GM18951 (cell line): ENCODE data around the gene CPNE2.

Source experiments
- POLR2A ChIP-seq: IDR thresholded peaks from 4 replicates; pipeline ENCODE4 v1.6.1; 2011; ENCODE audit warnings: mild to moderate bottlenecking; ENCODE audit not compliant: insufficient read length, insufficient read depth; ENCODE audit errors: extremely low read depth
- in situ Hi-C: fragments of 300-500 bp; cut with MboI; formaldehyde crosslinking; loops from one replicate; pipeline ENCODE4 v1.12.0; 2022; ENCODE audit warnings: low sequenced_read_pairs, mixed read lengths, inconsistent platforms; ENCODE audit not compliant: unreplicated experiment

CPNE2 gene

GRCh38 chr16:57091975-57092785, at the start of gene CPNE2:
TSS of gene CPNE2 (plus strand) at chr16:57092583. CDS start at chr16:57110743, 18,160 bp downstream.
- no peak for TF ChIP-seq POLR2A
- in situ Hi-C loops, result loop anchor here (5.0 to 25.0 kb wide), 2 partner anchors 75 to 320 kb away; partner anchors contain the start of gene CCL17

DNA sequence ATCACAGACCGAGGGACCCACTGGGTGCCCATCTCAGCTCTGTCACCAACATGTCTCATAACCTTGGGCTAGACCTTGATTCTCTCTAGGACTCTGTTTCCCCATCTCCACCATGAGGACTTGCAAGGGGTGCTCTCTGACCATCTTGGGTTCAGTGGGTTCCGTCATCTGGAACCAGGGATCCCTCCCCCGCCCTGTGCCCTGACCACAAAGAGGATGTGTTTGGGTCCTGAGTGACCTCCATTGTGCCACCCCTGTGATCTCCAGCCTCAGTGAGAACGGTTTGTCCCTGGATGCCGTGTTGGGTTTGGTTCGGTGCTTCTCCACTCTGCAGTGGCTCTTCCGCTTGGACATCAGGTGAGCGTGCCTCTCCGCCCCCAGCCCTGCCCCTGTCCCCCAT, 49.1 kb upstream of the CPNE2 start:
- no peak for TF ChIP-seq POLR2A
- in situ Hi-C loops, result no loop called here

- in situ Hi-C loops, result loop anchor here (5.0 kb wide), 1 partner anchor 78 kb away; no protein-coding TSS in a partner anchor
- no peak for TF ChIP-seq POLR2A
These were observed 47.3 kb upstream of the CPNE2 start for GRCh38 chr16:57044931-57045693.

- peak; percentile 24 for TF ChIP-seq POLR2A
- in situ Hi-C loops, result loop anchor here (5.0 kb wide), 1 partner anchor 79 kb away; no protein-coding TSS in a partner anchor
These were observed 46.5 kb upstream of the CPNE2 start for GRCh38 chr16:57045694-57046381.

- in situ Hi-C loops, result loop anchor here (5.0 kb wide), 1 partner anchor 81 kb away; no protein-coding TSS in a partner anchor
- TF ChIP-seq POLR2A, result no peak
These were observed 44.3 kb upstream of the CPNE2 start for GRCh38 chr16:57048095-57048494.

GRCh38 chr16:57049678-57050077, 42.7 kb upstream of the CPNE2 start:
- in situ Hi-C loops, result loop anchor here (5.0 kb wide), 1 partner anchor 82 kb away; no protein-coding TSS in a partner anchor
- TF ChIP-seq POLR2A, result peak; percentile 12

GRCh38 chr16:57051696-57052228, 40.6 kb upstream of the CPNE2 start:
- in situ Hi-C loops, result no loop called here
- TF ChIP-seq POLR2A, result no peak

- in situ Hi-C loops, result no loop called here
These were observed 39.2 kb upstream of the CPNE2 start for GRCh38 chr16:57053206-57053605.

DNA sequence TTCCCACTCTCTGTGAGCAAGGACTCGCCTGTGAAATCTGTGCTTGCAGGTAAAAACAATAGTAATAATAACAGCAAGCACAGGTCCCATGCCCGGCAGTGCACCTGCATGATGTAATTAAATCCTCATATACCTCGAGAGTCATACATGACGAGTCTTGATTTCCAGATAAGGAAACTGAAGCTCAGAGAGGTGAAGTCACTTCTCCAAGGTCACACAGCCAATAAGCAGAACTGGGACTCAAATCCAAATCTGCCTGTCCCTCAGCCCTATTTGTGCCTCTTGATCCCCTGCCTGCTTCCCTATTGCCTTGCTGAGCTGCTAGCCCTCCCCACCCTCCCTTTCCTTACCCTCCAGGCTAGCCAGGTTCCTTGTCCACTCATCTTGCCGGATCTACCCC, 38.0 kb upstream of the CPNE2 start:
- TF ChIP-seq POLR2A, result no peak
- in situ Hi-C loops, result no loop called here

More at GRCh38 chr16:57053206-57053605, 39.2 kb upstream of the CPNE2 start:
- TF ChIP-seq POLR2A, result no peak

GRCh38 chr16:57054771-57055170, 37.6 kb upstream of the CPNE2 start:
- in situ Hi-C loops, result no loop called here
- TF ChIP-seq POLR2A, result no peak

- in situ Hi-C loops, result no loop called here
- no peak for TF ChIP-seq POLR2A
These were observed 36.7 kb upstream of the CPNE2 start for GRCh38 chr16:57055671-57056070.

DNA sequence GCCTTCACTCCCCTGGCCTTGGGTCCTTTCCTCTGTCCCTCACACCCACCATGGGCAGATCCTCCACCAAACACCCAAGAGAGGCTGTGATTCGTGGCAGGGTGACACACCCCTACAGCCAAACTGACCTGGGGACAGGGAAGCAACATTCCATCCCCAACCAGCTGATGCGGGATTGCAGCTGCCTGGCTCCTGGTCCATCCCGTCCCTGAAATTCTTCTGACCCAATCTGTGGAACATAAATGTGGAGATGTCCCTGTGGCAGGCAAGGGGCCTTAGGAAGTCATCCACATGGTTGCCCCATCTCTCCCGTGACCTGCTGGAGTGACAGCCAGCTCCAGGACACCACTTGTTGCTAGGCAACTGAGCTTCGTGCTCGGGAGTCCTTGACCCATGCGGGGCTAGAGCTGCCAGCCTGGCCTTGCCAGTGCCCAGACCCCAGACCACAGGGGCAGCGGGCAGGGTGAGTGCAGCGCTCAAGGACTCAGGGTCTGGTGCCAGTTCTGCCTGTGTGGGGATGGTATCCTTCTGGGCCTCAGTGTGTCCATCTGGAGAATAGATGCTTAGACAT, 34.0 kb upstream of the CPNE2 start:
- in situ Hi-C loops, result no loop called here

More for the DNA sequence above, 34.0 kb upstream of the CPNE2 start:
- no peak for TF ChIP-seq POLR2A
